CD14-positive monocyte (primary cell): Measurements from ENCODE around the gene STXBP6. TPM values are rescaled to one million over a fixed set of nuclear protein-coding genes. Genes with fewer than 3 reads are reported as not detected.

Experiments
- DNase-seq, 3 donors: peaks; one replicate each; pipeline ENCODE4 v3.0.0-alpha.2; 2011 to 2022
- H2AFZ ChIP-seq: 2 replicates; pipeline ENCODE4 v1.6.0; 2012; ENCODE audit warnings: mild to moderate bottlenecking, low read depth, low read length, inconsistent platforms; ENCODE audit not compliant: insufficient read depth, poor library complexity, severe bottlenecking
- H3K27ac ChIP-seq, 2 donors: 1 replicate in 1 of 2; 2 replicates in 1 of 2; pipeline ENCODE4 v1.5.1; 2012 to 2013; ENCODE audit warnings: low read length in 2 of 2, control low read depth in 1 of 2, inconsistent platforms in 1 of 2, low read depth in 1 of 2, mild to moderate bottlenecking in 1 of 2
- H3K27me3 ChIP-seq, 2 donors: one replicate each; pipeline versions ENCODE4 v1.6.0 to v1.6.1; 2011 to 2013; ENCODE audit warnings: low read length in 2 of 2; ENCODE audit not compliant: control insufficient read depth in 2 of 2, insufficient read depth in 2 of 2
- H3K36me3 ChIP-seq, 2 donors: replicated peaks in 1 of 2; 1 replicate in 1 of 2; 2 replicates in 1 of 2; pipeline versions ENCODE4 v1.5.1 to v1.6.1; 2012 to 2013; ENCODE audit warnings: low read length in 2 of 2, control low read depth in 1 of 2, inconsistent platforms in 1 of 2, mild to moderate bottlenecking in 1 of 2; ENCODE audit not compliant: insufficient read depth in 2 of 2, control insufficient read depth in 1 of 2
- H3K4me1 ChIP-seq, 2 donors: 1 replicate in 1 of 2; 2 replicates in 1 of 2; pipeline versions ENCODE4 v1.5.1 to v1.6.1; 2012 to 2013; ENCODE audit warnings: low read length in 2 of 2, control low read depth in 1 of 2, inconsistent platforms in 1 of 2, mild to moderate bottlenecking in 1 of 2, moderate library complexity in 1 of 2; ENCODE audit not compliant: insufficient read depth in 2 of 2, control insufficient read depth in 1 of 2
- H3K4me2 ChIP-seq: replicated peaks from 2 replicates; pipeline ENCODE3; 2012; ENCODE audit warnings: low read length, moderate library complexity, mild to moderate bottlenecking; ENCODE audit not compliant: poor library complexity, severe bottlenecking; ENCODE audit errors: extremely low read depth
- H3K4me3 ChIP-seq, 3 experiments: fragments of 200-600 bp in 1 of 3; sonication (generic) in 1 of 3; replicated peaks in 1 of 3; 1 replicate in 2 of 3; 2 replicates in 1 of 3; pipeline ENCODE4 v1.5.1; 2011 to 2013; ENCODE audit warnings: low read length in 3 of 3, mild to moderate bottlenecking in 3 of 3, control low read depth in 2 of 3, low read depth in 2 of 3, inconsistent platforms in 1 of 3, moderate library complexity in 1 of 3
- H3K79me2 ChIP-seq: 2 replicates; pipeline ENCODE4 v1.6.0; 2012; ENCODE audit warnings: mild to moderate bottlenecking, control low read depth, inconsistent platforms, low read length, moderate library complexity; ENCODE audit not compliant: insufficient read depth
- H3K9ac ChIP-seq: 2 replicates; pipeline ENCODE4 v1.6.0; 2017; ENCODE audit warnings: low read length, mild to moderate bottlenecking; ENCODE audit not compliant: insufficient read depth, poor library complexity, severe bottlenecking
- H3K9me3 ChIP-seq, 2 donors: replicated peaks in 1 of 2; 1 replicate in 1 of 2; 2 replicates in 1 of 2; pipeline versions ENCODE4 v1.5.1 to v1.6.1; 2012 to 2013; ENCODE audit warnings: low read length in 2 of 2, control low read depth in 1 of 2; ENCODE audit not compliant: control insufficient read depth in 1 of 2, insufficient read depth in 1 of 2
- H4K20me1 ChIP-seq: 2 replicates; pipeline ENCODE4 v1.6.0; 2012; ENCODE audit warnings: mild to moderate bottlenecking, low read length, control low read depth, moderate library complexity; ENCODE audit not compliant: insufficient read depth
- H3K27ac Mint-ChIP-seq, 7 donors: one replicate each; pipeline ENCODE4 v1.8.0; 2020; ENCODE audit warnings: mild to moderate bottlenecking in 7 of 7, mixed read lengths in 7 of 7, moderate library complexity in 6 of 7, inconsistent platforms in 2 of 7
- H3K27me3 Mint-ChIP-seq, 3 donors: one replicate each; pipeline ENCODE4 v1.8.0; 2021 to 2022; ENCODE audit warnings: low read depth in 3 of 3, mild to moderate bottlenecking in 3 of 3, mixed read lengths in 3 of 3, moderate library complexity in 3 of 3, inconsistent platforms in 1 of 3
- H3K36me3 Mint-ChIP-seq, 2 donors: one replicate each; pipeline ENCODE4 v1.8.0; 2020; ENCODE audit warnings: mixed read lengths in 2 of 2, inconsistent platforms in 1 of 2, mild to moderate bottlenecking in 1 of 2
- H3K4me1 Mint-ChIP-seq: one replicate; pipeline ENCODE4 v1.8.0; 2020; ENCODE audit warnings: mild to moderate bottlenecking, mixed read lengths
- H3K4me3 Mint-ChIP-seq, 2 donors: one replicate each; pipeline ENCODE4 v1.8.0; 2020; ENCODE audit warnings: mild to moderate bottlenecking in 2 of 2, mixed read lengths in 2 of 2, moderate library complexity in 1 of 2
- H3K9me3 Mint-ChIP-seq, 7 donors: one replicate each; pipeline ENCODE4 v1.8.0; 2020 to 2022; ENCODE audit warnings: mixed read lengths in 7 of 7, mild to moderate bottlenecking in 6 of 7, moderate library complexity in 6 of 7, inconsistent platforms in 2 of 7
- WGBS: methylation state at CpG from one replicate; pipeline ENCODE4 v1.1.5; 2013; ENCODE audit warnings: missing lambda C conversion rate; ENCODE audit not compliant: insufficient coverage; 5-methylcytosine and 5-hydroxymethylcytosine counted together
- intact Hi-C, 2 donors: fragments of 100-400 bp; cut with micrococcal nuclease; formaldehyde crosslinking; loops; one replicate each; pipeline versions ENCODE4 v1.15.0 to v1.15.1; 2023
- polyA plus RNA-seq, 3 donors: library from polyadenylated mRNA; depleted of rRNA in 1 of 3; unstranded in 2 of 3; stranded (reverse) in 1 of 3; fragments of 300-500 nt in 2 of 3; fragments of >200 nt in 1 of 3; fragmentation: Illumina TruSeq in 2 of 3; gene quantifications; 1 replicate in 2 of 3; 2 replicates in 1 of 3; pipeline ENCODE4 v1.2.3, GENCODE V29; 2012 to 2021
- TF ChIP-seq, protein P1 (sequence below): fragments of 200-600 bp; IDR thresholded peaks from one replicate; pipeline ENCODE4 v1.8.0; 2022; ENCODE audit warnings: antibody characterized with exemption, mild to moderate bottlenecking

Gene STXBP6
- polyA plus RNA-seq, 3 donors, result 0.05 to 0.25 (median 0.08) TPM

DNA sequence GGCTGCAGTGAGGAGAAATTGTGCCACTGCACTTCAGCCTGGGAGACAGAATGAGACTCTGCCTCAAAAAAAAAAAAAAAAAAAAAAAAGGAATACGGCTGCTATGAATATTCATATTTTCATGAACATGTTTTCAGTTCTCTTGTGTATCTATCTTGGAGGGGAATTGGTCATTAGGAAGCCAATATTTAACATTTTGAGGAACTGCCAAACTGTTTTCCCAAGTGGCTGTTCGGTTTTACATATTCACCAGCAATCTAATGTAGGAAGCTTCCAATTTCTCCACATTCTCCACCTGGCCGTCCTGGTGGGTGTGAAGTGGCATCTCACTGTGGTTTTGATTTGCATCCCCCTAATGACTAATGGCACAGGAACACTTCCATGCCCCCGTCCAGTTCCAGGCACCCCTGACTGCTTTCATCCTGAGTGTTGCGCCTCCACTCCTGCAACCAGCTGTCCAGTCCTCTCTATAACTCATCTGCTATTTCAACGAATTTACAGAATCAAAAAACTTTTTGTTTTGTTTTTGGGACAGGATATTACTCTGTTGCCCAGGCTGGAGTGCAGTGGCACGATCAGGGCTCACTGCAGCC lies 5.7 kb downstream of the STXBP6 start:
- Histone ChIP-seq H3K79me2 (no peaks in the 10 kb centered on the region), H3K4me1 (peaks cover 3 to 6% of the 10 kb centered on the region in 2 donors), H4K20me1 (no peaks in the 10 kb centered on the region), H3K4me3 (no peak overlapping the region), H3K4me2 (no peak overlapping the region), H3K27ac (no peak overlapping the region), H3K9ac (no peak overlapping the region), H3K9me3 (peaks cover 0 to 10% of the 10 kb centered on the region in 2 donors), H3K36me3 (no peaks in the 10 kb centered on the region), H2AFZ (no peak overlapping the region), H3K27me3 (peaks cover 26% of the 10 kb centered on the region in 2 donors)
- intact Hi-C loops, result no loop called here
- Mint-ChIP-seq H3K9me3 (peaks cover 0 to 8% (median 4%) of the 10 kb centered on the region in 7 donors), H3K27ac (no peak overlapping the region), H3K36me3 (peaks cover 7 to 9% of the 10 kb centered on the region in 2 donors), H3K27me3 (peaks cover 24 to 32% (median 28%) of the 10 kb centered on the region in 3 donors), H3K4me3 (no peak overlapping the region), H3K4me1 (peaks cover 12% of the 10 kb centered on the region)
- TF ChIP-seq, protein P1, sequence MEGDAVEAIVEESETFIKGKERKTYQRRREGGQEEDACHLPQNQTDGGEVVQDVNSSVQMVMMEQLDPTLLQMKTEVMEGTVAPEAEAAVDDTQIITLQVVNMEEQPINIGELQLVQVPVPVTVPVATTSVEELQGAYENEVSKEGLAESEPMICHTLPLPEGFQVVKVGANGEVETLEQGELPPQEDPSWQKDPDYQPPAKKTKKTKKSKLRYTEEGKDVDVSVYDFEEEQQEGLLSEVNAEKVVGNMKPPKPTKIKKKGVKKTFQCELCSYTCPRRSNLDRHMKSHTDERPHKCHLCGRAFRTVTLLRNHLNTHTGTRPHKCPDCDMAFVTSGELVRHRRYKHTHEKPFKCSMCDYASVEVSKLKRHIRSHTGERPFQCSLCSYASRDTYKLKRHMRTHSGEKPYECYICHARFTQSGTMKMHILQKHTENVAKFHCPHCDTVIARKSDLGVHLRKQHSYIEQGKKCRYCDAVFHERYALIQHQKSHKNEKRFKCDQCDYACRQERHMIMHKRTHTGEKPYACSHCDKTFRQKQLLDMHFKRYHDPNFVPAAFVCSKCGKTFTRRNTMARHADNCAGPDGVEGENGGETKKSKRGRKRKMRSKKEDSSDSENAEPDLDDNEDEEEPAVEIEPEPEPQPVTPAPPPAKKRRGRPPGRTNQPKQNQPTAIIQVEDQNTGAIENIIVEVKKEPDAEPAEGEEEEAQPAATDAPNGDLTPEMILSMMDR, result no peak
- 90% methylated on average over 1 of the region's 7 CpGs for WGBS
- no peak for DNase-seq

DNA sequence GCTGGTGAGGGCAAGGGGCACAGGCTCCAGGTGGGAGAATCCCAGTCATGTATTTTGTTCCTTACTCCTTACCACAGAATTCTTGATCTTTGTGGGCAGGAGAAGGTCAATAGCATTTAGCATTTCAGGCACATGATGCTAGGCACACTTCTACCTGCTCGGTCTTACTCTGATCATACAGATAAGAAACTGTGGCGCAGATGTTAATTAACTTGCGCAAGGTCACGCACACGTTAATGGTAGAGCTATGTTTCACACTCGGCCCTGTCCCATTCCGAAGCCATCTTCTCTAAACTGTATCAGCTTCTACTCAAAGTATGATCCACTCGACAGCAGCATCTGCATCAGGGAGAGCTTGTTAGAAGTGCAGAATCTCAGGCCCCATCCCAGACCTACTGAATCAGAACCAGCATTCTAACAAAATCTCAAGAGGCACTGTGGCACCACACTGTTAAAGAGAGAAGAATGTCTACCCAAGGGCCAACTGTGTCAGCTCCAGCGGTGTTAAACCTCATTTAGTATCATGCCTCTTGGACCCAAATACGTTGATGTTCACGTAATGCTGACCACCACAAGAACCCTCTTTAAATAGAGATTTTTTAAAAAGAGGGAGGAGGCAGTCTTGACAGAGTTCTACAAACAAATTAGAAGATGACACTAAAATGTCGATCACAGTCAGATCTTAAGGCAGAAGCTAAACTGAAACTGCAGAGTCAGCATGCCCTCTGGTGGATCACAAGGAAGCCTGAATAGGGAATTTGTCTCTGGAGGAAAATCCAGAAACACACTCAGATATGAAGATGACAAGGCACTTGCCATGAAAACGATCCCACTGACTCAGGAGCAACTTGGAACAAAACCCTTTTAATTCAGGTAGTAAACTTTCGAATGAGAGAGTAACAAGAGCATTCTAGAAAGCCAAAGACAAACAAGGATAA lies 7.3 kb downstream of the STXBP6 start:
- TF ChIP-seq, protein P1, result no peak

More for the DNA sequence above, 7.3 kb downstream of the STXBP6 start:
- no peaks in the 10 kb centered on the region for H3K79me2 ChIP-seq
- H3K27ac Mint-ChIP-seq, result peak overlapping the region in 1 of 7 donors; percentile 22
- no peak overlapping the region for H3K27ac ChIP-seq
- H3K27me3 ChIP-seq, result peaks cover 10% of the 10 kb centered on the region in 2 donors
- peaks cover 0 to 3% (median 0%) of the 10 kb centered on the region in 7 donors for H3K9me3 Mint-ChIP-seq
- H3K4me2 ChIP-seq, result no peak overlapping the region
- H2AFZ ChIP-seq, result no peak overlapping the region
- no peaks in the 10 kb centered on the region for H3K4me1 ChIP-seq
- no peaks in the 10 kb centered on the region for H3K36me3 Mint-ChIP-seq
- H3K27me3 Mint-ChIP-seq, result peaks cover 9 to 16% (median 12%) of the 10 kb centered on the region in 3 donors
- H3K9me3 ChIP-seq, result no peaks in the 10 kb centered on the region
- peaks cover 4% of the 10 kb centered on the region for H3K4me1 Mint-ChIP-seq
- H3K9ac ChIP-seq, result no peak overlapping the region
- no peaks in the 10 kb centered on the region for H4K20me1 ChIP-seq
- no peak overlapping the region for H3K4me3 ChIP-seq
- peak; percentile 2 to 33 (median 5) for DNase-seq
- intact Hi-C loops, result no loop called here
- H3K36me3 ChIP-seq, result no peaks in the 10 kb centered on the region
- no peak overlapping the region for H3K4me3 Mint-ChIP-seq
- WGBS, result 90% methylated on average over 7 of the region's 14 CpGs
